GM21526 (cell line): ENCODE data around the gene ADAMTSL1.

Experiments used
- ATAC-seq: cut with Tn5 transposase; IDR thresholded peaks from one replicate; pipeline ENCODE4 v1.9.1; 2021; ENCODE audit warnings: moderate library complexity; ENCODE audit not compliant: unreplicated experiment, low FRiP score

The ADAMTSL1 gene

GRCh38 chr9:18466101-18466500, 7.9 kb upstream of the ADAMTSL1 start:
- no peak for ATAC-seq

- ATAC-seq = no peak
Measured at GRCh38 chr9:18467696-18468095, 6.3 kb upstream of the ADAMTSL1 start.

- ATAC-seq = no peak
Measured at GRCh38 chr9:18472435-18472834, 1.5 kb upstream of the ADAMTSL1 start.

- ATAC-seq = no peak
Measured at GRCh38 chr9:18472841-18473251, 1.1 kb upstream of the ADAMTSL1 start.

- no peak for ATAC-seq
Measured at GRCh38 chr9:18474783-18475182, 830 bp downstream of the ADAMTSL1 start.

- no peak for ATAC-seq
Measured at GRCh38 chr9:18477121-18477660, 3.2 kb downstream of the ADAMTSL1 start.

- no peak for ATAC-seq
Measured at GRCh38 chr9:18477719-18478118, 3.8 kb downstream of the ADAMTSL1 start.

- ATAC-seq = no peak
Measured at GRCh38 chr9:18478501-18479361, 4.8 kb downstream of the ADAMTSL1 start.

- no peak for ATAC-seq
Measured at GRCh38 chr9:18479405-18479804, 5.5 kb downstream of the ADAMTSL1 start.

- no peak for ATAC-seq
Measured at GRCh38 chr9:18480662-18481093, 6.7 kb downstream of the ADAMTSL1 start.

- no peak for ATAC-seq
Measured at GRCh38 chr9:18482371-18482770, 8.4 kb downstream of the ADAMTSL1 start.

- ATAC-seq = no peak
Measured at GRCh38 chr9:18485714-18486113, 11.8 kb downstream of the ADAMTSL1 start.

GRCh38 chr9:18487611-18488010, 13.7 kb downstream of the ADAMTSL1 start:
- no peak for ATAC-seq

- ATAC-seq = no peak
Measured at GRCh38 chr9:18488886-18489285, 14.9 kb downstream of the ADAMTSL1 start.

GRCh38 chr9:18489861-18490260, 15.9 kb downstream of the ADAMTSL1 start:
- ATAC-seq = no peak

GRCh38 chr9:18490641-18491370, 16.9 kb downstream of the ADAMTSL1 start:
- no peak for ATAC-seq

- ATAC-seq = no peak
Measured at GRCh38 chr9:18492612-18493011, 18.7 kb downstream of the ADAMTSL1 start.

- no peak for ATAC-seq
Measured at GRCh38 chr9:18493451-18493993, 19.6 kb downstream of the ADAMTSL1 start.

- ATAC-seq = no peak
Measured at GRCh38 chr9:18495065-18495464, 21.1 kb downstream of the ADAMTSL1 start.

- ATAC-seq = no peak
Measured at GRCh38 chr9:18496256-18497000, 22.5 kb downstream of the ADAMTSL1 start.
